DMS53 (cell line): ENCODE results near the gene RAPGEF1.

Source experiments
- DNase-seq: peaks from one replicate; lab custom pipeline; 2025; lab: John Stamatoyannopoulos, UW

Gene RAPGEF1

DNA sequence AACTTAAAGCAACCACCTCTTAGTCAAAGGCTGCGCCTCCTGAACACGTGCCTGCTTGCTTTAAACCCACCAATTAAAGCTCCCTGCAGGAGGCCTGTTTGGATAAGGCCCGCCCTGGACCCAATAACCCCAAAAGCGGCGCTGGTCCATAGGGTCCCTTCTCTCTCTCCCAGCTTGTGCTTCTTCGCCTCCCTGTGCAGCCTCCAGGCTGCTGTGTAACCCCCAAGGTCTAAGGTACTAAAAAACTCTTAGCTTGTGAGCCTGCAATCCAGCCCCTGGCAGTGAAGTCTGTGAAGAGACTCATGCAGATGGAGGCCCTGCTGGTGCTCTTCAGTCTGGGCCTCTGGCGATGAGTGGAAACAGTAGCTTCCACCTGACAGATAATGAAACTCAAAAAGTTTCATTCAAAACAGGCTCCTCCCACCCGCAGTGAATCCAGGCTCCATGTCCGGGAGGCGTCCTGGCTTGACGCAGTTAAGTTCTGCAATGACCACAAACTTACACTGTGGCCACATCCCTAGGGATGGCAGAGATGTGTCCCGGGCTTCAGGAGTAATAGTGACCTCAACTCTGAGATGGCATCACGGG lies 97.3 kb downstream of the RAPGEF1 start:
- no peak for DNase-seq

DNA sequence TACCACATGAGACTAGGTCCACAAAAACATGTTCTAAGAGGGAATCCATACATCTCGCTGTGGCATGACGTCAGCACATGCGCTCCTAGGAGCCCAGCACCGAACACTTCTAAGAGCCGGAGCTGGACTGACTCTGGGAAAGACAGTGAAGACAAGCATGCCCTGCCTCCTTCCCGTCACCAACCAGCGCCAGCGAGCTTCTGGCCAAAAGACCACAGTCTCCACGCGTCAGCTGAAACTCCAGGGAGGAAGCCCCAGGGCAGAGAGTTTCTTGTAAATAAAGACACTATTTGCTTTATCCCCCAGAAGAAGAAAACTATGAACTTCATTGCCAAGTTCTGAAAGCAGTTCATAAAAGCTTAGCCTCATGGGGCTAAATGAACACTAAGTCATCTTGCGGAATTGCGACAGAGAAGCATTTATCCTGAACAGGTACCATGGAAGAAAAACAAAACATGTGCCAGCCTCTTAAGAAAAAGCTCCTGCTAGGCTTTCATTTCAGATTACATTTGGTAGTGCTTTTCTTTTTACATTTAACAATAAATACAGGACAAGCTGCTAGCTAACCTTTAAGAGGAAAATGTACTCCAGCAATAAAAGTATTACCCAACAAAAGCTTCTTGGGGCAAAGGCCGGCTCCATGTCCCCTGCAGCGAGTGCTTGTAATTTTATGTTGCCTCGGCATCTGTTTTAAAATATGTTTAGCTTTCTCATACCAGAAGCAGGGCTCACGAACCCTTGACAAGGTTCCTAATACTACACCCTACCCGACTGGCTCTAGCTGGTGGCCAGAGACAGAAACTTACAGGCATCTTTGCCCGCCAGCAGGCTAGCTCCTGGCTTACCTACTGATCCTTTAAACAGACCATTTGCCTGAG lies 98.0 kb downstream of the RAPGEF1 start:
- no peak for DNase-seq

DNA sequence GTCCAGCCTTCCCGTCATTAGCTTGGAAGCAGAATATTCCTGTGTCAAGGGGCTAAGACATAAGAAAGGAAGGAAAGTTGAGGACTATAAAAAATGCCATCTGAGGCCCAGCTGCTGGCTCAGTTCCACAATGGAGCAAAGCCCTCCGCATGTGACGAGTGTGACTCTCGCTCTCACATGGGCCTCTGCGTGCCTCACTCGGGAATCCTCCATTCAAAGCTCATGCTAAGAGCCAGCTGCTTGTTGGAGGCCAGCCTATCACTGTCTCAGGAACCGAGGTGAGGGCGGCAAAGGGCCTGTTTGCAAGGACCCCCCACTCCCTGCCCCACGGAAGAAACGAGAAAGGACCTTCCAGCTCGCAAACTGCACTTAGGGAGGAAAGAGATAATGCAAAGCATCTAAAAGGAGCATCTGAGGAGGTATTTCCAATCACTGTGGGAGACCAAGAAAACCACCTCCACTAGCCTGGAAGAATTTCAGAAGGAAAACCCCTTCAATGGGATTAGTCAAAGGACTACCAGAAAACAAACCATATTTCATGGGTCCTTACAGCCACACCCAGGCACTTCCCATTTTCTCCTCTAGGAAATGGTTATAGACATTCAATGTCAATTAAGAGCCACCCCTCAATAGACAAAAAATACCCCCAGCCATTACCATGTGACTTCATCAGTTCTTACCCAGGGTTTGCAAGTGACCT lies 99.3 kb downstream of the RAPGEF1 start:
- DNase-seq: no peak

DNA sequence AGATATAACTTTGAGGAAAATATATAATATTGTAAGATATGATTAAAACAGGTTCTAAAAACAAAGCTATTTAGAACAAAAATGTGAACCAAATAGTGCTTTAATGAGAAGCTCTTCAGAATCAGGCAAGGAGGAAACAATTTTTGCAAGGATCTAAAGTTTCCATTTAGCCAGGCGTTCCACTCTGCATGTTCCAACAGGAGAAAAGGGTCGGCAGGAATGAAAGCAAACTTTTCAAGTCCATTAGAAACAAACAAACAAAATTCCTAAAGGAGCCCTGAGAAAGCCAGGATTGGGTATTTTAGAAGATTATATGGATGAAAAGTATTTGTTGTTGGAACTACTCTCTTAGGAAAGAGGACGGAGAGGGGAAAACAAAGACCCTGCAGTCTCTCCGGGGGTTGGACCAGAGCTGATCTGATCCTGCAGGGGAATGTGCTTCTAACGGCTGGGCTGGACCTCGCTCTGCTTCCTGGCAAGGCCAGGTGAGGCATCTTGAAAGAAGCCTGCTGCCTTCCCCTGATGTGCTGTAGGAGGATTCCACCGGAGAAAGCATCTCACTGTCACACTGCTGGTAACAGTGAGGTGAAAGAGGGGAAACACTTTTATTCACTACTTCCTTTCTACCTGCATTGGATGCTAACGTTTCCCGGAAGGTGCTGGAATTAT lies 100.0 kb downstream of the RAPGEF1 start:
- no peak for DNase-seq

DNA sequence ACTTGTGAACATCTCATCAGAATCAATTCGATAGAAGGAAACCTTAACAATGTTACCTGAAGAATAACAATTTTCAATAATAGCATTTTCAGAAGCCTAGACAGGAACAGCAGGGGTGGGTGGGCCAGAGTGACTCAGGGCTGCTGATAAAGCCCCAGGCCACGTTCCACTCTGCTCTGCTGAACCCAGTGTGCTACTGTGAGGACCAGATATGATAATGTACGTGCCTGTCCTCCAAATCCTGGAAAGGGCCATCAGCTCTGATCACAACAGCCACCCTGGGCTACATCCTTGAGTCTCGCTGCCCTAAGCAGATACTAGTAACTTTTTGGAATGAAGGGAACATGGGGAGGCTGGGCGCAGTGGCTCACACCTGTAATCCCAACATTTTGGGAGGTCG lies 103.3 kb downstream of the RAPGEF1 start:
- no peak for DNase-seq

DNA sequence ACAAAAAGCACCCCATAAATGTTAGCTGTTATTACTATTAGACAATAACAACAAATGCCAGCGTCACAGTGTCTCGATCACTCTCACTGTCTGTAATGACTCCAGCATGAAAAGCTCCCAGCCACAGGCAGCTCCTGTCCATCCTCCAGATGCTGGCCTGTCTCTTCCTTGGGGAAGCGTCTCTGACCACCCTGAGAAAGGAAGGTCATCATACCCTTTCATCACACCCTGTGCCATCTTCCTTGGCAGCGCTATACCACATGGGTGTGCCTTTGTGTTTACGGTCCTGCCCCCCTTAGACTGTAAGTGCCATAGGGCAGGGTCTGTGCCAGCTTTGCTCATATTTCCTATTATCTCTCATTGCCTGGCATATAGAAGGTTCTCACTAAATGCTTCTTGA lies 104.0 kb downstream of the RAPGEF1 start:
- peak; percentile 47 for DNase-seq

DNA sequence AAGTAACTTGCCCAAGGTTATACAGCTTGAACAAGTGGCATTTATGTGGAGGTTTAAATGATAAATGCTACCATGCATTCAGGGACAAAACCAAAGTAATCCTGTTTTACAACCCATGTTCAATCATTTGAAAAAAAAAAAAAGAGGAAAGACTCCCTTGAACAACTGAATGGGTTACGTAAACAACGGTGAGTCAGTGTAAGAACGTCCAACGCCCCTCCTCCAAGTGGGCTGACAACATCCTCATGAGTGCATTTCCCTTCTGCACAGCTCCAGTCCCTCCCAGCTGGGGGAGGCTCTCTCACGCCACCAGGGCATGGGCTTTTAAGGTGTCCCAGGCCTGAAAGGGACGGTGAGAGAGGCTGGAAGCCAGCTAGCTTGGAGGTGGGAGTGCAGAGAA lies 104.6 kb downstream of the RAPGEF1 start:
- peak; percentile 98 for DNase-seq

DNA sequence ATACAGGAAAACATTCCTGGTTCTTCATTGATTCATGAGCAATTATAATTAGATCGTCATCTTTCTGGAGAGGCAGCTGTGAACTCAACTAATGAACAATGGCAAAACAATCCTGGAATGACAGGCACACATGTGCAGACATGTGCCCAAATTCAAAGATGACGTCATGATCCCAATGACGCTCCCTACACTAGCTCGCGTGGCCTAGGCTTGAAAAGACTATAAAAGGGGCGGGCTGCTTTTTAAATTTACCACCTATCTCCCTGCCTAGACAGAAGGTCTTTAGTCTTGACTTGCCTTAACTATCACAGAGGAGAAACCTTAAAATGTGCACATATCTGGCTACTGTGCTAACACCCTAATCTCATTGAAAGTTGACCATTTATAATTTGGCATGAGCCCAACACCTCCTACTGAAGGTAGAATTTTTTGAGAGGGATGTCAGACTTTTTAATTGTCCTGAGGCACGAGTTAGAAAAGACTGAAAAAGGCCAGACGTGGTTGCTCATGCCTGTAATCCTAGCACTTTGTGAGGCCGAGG lies 106.3 kb downstream of the RAPGEF1 start:
- no peak for DNase-seq

DNA sequence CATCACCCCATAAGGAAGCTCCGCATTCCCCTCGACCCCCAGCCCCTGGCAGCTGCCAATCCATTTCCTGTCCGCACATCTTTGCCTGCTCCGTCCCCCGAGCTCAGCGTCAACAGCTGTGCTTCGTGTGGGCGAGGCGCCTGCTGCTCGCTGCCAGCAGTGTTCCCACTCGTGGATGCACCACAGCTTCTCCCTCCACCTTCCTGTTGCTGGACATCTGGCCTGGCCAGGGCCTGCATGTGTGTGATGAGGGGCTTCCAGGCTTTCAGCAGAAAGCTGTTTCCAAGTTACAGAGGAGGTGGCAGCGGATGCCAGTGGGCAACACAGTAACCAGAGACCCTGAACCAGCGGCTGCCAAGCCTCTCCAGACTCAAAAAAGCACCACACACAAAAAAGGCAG lies 108.6 kb downstream of the RAPGEF1 start:
- no peak for DNase-seq

DNA sequence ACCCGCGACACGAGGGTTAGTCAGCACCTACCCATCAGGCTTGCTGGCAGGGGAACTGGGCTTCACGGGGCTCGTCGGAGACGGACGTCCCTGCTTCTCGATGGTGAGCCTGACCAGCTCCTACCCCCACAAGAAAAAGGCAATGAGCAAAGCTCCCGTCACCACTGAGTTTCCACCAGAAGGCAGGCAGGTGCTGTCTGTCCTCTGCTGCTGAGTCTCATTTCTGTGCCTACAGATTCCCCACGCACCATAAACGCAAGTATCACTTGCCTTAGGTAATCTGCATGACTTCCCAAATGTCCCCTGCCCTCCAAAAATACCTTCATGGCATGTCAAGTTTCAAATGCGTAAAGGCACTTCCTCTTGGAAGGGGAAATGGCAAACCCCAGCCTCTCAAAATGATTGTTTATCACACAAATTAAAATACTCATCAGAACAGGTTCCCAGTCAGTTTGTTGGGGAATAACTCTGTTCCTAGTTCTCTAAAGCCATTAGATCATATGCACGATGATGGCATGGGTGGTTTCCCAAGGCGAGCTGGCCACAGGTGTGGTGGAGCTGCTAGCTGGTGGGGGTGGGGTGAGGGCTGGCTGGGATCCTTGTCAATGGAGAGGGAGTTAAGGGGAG lies 109.6 kb downstream of the RAPGEF1 start:
- no peak for DNase-seq

DNA sequence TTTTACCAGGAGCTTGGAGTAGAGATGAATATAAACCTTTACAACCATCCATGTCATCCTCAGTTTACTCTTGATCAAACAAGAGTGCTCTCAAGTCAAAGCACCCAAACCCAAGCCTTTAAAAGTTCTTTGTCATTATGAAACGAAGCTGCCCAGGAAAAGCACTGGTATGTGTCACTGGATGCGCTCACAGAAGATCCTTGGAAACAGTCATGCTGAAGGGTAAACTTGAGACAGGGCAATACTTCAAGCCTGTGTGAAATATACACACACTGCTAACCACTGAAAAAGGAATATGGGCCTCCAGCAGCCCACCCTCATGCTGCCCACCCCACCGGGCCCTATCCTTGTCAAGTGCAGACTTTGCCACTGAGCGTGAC lies 110.1 kb downstream of the RAPGEF1 start:
- no peak for DNase-seq

DNA sequence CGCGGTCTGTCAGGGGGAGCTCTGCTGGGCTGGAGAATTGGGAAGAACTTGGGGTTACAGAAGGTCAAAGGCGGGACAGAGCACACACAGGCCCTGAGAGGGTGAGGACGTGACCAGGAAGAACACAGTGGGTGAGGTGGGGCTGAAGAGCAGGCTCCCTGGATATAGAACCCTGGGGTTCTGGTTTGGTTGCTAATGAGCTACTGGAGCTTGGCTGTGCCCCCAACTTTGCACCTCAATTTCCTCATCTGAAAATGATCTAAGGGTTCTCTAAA lies 110.7 kb downstream of the RAPGEF1 start:
- DNase-seq: no peak

DNA sequence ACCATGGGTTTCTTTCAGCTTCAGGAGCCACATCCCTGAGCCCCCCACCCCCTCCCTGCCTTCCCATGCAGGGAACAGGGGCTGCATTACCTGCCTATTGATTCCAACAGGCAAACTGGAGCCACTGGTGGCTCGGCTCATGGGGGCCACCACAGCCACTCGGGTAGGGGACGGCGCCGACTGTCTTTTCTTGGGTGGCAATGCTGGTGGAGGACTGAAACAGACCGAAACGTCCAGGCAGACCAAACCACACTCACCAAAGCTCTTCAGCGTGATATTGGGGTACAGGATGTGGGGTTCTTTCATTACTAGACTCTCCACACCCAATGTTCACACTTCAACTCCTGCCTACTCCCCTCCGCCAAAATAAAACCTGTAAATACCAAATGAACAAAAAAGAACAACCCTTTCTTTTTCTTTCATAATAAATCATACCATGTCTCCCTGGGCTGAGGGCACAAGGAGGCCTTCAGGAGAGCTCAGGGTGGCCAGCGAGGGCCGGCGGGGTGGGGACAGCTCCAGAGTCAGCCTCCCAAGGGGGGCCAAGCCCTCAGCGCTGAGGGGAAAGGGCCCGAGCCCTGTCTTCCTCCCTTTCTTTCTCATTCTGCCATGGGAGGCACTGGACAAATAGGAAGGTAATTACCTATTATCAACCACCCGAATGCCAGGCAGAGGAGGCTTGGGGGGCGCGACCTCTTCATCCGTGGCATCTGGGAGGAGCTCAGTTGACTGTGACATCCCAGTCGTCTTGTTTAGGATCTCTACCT lies 111.2 kb downstream of the RAPGEF1 start:
- no peak for DNase-seq

DNA sequence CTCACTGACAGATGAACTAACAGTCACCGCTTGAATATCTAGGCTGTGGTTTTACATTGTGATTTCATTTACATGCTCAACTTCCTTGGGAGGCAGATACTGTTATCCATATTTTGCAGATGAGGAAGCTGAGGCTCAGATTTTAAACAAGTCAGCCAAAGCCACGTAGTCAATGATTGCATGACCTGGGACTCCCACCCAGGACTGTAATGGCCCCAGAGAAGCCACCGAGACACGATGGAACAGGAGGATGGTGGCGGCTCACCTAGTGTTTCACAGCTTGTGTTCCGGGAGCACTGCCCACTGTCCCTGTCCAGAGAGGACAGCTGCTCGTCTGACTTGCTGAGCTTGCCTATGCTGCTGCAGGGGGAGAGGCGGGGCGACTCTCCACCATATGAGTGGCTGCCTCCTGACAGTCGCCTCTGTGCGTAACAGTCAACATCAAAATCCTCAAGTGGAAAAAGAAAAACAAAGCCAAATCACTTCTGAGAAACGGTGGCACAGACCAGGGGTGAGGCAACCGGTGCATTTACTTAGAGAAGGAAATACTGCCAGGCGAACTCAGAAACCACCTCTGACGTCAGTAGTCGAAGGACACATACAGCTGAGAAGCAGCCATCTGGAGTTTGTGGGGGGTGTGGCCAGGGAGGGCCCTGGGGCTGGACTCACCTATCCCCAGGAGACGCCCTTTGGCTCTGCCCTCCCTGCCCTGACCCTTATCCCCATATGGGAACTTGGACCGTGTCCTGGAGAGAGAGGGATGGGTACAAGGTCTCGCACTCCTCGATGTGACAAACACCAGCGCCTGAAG lies 112.0 kb downstream of the RAPGEF1 start:
- DNase-seq: peak; percentile 96

DNA sequence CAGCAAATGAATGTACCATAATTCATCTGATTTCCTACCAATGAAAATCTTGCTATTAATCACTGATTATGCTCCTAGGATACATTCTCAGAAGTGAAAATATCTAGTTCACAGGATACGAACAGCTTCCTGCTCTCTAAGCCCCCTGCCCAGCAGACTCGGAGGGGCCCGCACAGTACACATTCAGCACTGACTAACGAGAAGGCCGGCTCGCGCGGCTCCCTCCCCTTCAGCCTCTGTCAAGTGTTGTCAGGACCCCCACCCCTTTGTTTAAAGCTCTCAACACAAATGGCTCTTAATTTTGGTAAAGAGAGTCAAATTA lies 112.6 kb downstream of the RAPGEF1 start:
- DNase-seq: no peak

DNA sequence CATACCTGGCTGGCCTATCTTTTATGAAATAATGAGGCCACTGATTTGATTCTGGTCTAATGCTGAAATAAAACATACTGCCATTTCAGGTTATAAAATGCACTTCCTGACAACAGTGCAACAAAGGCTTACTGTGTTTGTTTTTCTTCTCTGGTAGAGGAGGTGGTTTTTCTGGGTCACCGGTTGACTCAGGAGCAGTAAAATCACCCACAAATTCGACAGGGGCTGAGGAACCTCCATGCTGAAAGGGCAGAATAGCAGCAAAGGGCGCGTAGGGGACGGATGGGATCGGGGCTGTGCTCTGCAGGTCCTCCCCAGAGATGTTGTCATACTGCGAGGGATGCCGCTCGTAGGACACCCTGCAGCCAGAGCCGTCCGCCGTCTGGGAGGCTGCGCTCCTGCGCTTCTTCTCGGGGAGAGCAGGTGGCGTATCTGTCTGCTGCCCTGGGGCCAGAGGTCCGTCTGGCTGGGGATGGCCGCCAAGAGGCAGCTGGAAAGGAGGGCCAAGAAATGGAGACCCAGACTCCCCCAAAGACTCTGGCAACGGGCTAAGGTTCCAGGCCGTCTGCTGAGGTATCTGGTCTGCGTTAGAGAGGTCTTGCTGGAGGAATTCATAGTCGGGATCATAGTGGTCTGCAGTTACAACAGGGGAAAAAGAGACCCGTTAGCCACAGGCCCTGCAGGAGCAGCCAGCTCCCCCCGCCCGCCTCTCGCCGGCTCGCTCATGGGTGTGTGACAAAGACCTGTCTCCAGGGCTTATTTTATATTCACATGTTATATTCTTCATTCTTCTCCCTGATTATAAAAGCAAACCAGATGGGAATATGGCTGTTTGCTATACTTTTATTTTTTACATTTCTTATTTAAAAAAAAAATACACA lies 113.8 kb downstream of the RAPGEF1 start:
- no peak for DNase-seq

DNA sequence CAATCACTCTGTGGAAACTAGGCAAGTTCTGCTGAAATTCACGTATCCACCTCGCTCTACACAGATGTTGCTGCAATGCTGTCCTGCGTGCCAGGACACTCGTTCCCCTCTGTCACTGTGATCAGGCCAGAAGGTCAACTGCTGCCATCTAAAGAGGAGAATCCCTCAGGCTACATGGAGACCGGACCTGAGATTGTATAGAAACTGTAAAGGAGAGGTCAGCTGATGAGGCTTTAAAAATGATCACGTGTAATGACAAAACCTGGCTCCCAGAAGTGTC lies 114.4 kb downstream of the RAPGEF1 start:
- DNase-seq: no peak

DNA sequence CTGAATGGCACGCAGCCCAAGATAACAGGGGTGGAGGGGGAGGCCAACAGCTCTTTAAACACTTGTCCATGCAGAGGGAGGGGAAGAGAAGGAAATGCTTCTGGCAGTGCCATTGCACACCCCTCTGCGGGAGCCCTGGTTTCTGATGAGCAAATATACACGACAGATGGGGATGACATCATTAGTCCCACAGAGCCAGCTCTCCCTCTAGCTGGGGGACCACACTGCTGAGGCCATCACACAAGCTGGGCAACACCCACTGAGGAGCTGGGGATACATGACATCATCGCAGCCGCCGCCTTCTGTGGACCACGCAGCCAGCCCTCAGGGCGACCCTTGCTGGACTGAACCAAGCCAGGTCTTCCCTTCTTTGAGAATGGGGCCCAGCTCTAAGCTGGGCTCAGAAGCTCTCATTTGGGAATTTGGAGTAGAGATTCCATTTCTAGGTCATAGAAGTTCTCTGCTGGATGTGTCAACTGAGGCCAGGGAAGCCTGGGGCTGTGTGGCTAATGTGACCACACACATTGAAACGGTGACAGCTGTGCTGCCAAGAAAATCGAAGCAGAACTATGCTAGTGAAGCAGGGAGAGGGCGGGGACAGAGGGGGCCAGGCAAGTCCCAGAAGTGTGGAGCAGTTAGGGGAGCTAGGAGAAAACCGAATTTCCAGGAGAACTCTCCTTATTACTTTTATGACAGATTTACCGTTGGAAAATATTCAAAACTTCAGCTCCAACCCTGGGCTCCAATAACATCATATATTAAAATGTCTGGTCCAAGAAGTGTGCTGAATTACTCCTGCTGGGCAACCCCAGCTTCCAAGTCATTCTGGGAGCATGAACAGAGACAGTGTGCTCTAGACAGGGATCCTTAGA lies 115.0 kb downstream of the RAPGEF1 start:
- peak; percentile 38 for DNase-seq
